Memory B cell (primary cell): Measurements from ENCODE around the gene ZNF846.
A peak's percentile ranks its signal among the peaks of the same experiment; 100 is the strongest.
"Not testable (repeated sequence)": the region's sequence is repeated elsewhere in the genome, so short reads cannot be mapped to it uniquely, and the experiment has no call there.

Source experiments
- ATAC-seq: fragments of 150-1000 bp; cut with Tn5 transposase; 2 replicates; pipeline ENCODE4 v1.10.0; 2021; ENCODE audit warnings: low read depth, mild to moderate bottlenecking, moderate library complexity
- DNase-seq, 2 donors: peaks; one replicate each; pipeline ENCODE4 v3.0.0; 2022; ENCODE audit warnings: low spot score in 2 of 2
- H3K27ac Mint-ChIP-seq: one replicate; pipeline ENCODE4 v1.8.0; 2022; ENCODE audit warnings: mild to moderate bottlenecking, moderate library complexity, mixed read lengths
- H3K27me3 Mint-ChIP-seq: one replicate; pipeline ENCODE4 v1.8.0; 2022; ENCODE audit warnings: mixed read lengths
- H3K36me3 Mint-ChIP-seq: one replicate; pipeline ENCODE4 v1.8.0; 2022; ENCODE audit warnings: mild to moderate bottlenecking, mixed read lengths
- H3K4me1 Mint-ChIP-seq: one replicate; pipeline ENCODE4 v1.8.0; 2022; ENCODE audit warnings: mixed read lengths
- H3K4me3 Mint-ChIP-seq: one replicate; pipeline ENCODE4 v1.8.0; 2022; ENCODE audit warnings: mild to moderate bottlenecking, moderate library complexity, mixed read lengths
- H3K9me3 Mint-ChIP-seq: one replicate; pipeline ENCODE4 v1.8.0; 2022; ENCODE audit warnings: mixed read lengths

The ZNF846 gene

DNA sequence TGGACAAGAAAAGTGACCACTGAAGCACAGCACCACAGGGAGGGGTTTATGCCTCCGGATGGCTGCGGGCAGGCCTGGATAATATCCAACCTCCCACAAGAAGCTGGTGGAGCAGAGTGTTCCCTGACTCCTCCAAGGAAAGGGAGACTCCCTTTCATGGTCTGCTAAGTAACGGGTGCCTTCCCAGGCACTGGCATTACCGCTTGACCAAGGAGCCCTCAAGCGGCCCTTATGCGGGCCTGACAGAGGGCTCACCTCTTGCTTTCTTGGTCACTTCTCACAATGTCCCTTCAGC, 22.5 kb upstream of the ZNF846 start:
- ATAC-seq, DNase-seq: not testable (repeated sequence)

DNA sequence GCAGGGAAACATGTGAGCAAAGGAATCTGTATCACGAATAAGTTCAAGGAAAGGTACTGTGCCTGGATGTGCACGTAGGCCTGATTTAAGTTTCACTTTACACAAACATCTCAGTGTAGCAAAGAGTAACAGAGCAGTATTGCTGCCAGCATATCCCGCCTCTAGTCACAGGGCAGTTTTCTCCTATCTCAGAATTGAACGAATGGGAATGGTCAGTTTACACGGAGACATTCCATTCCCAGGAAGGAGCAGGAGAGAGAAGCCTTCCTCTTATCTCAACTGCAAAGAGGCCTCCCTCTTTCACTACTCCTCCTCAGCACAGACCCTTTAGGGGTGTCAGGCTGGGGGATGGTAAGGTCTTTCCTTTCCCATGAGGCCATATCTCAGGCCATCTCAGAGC, 21.0 kb upstream of the ZNF846 start:
- H3K27me3 Mint-ChIP-seq, DNase-seq, ATAC-seq, H3K36me3 Mint-ChIP-seq, H3K9me3 Mint-ChIP-seq, H3K27ac Mint-ChIP-seq, H3K4me3 Mint-ChIP-seq: not testable (repeated sequence)
- peaks cover 24% of the 10 kb centered on the region for H3K4me1 Mint-ChIP-seq

More for the DNA sequence above, 22.5 kb upstream of the ZNF846 start:
- H3K4me1 Mint-ChIP-seq: peaks cover 19% of the 10 kb centered on the region
- not testable (repeated sequence) for H3K4me3 Mint-ChIP-seq, H3K9me3 Mint-ChIP-seq, H3K27ac Mint-ChIP-seq, H3K27me3 Mint-ChIP-seq, H3K36me3 Mint-ChIP-seq

DNA sequence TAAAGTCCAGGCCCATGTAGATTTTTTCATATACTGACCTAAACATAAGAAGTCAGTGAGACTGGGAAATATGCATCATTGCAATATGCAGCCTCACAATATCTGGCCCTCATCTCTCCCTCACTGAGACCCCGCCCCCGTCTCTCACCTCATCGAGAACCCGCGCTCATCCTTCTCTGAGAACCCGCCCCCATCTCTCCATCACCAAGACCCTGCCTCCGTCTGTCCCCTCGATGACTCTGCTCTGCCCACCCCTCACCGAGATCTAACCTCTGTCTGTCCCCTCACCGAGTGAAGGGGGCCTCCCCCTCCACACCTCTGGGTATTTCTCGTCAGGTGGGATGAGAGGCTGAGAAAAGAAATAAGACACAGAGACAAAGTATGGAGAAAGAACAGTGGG, 20.5 kb upstream of the ZNF846 start:
- H3K4me1 Mint-ChIP-seq: peaks cover 24% of the 10 kb centered on the region
- ATAC-seq: no peak
- H3K9me3 Mint-ChIP-seq: peaks cover 2% of the 10 kb centered on the region
- no peak overlapping the region for H3K27ac Mint-ChIP-seq
- H3K27me3 Mint-ChIP-seq: no peaks in the 10 kb centered on the region
- H3K36me3 Mint-ChIP-seq: no peaks in the 10 kb centered on the region
- DNase-seq: no peak
- peak overlapping the region; percentile 3 for H3K4me3 Mint-ChIP-seq

GRCh38 chr19:9788604-9789003, 20.1 kb upstream of the ZNF846 start:
- H3K4me1 Mint-ChIP-seq: peaks cover 24% of the 10 kb centered on the region
- DNase-seq, H3K4me3 Mint-ChIP-seq, ATAC-seq, H3K27me3 Mint-ChIP-seq, H3K36me3 Mint-ChIP-seq, H3K9me3 Mint-ChIP-seq, H3K27ac Mint-ChIP-seq: not testable (repeated sequence)

DNA sequence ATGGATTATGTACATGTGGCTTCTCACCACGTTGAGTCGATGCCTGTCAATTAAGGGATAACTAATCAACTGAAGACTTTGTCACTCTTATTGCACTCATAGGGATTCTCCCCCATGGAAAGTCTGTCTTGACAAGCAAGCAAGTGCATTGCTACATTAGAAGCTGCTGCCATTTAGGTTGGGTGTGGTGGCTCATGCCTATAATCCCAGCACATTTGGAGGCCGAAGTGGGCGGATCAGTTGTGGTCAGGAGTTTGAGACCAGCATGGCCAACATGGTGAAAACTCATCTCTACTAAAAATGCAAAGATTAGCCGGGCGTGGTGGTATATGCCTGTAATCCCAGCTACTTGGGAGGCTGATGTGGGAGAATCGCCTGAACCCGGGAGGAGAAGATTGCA, 18.3 kb upstream of the ZNF846 start:
- H3K9me3 Mint-ChIP-seq: peaks cover 2% of the 10 kb centered on the region
- H3K36me3 Mint-ChIP-seq: peaks cover 5% of the 10 kb centered on the region
- H3K27ac Mint-ChIP-seq: no peak overlapping the region

DNA sequence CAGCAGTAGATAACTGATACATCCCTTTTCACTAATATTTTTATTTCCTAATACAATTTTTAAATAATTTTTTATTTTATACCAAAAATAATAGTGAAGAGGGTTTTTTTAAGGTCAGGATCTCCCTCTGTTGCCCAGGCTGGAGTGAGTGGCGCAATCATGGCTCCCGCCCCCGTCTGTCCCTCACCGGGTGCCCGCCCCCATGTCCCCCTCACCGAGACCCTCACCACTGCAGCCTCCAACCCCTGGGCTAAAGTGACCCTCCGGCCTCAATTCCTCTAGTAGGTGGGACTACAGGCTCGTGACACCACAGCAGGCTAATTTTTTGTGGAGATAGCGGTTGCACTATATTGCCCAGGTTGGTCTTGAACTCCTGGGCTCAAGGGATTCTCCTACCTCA, 17.8 kb upstream of the ZNF846 start:
- H3K27ac Mint-ChIP-seq: peak overlapping the region; percentile 93
- DNase-seq (no peak), ATAC-seq (no peak)
- peaks cover 5% of the 10 kb centered on the region for H3K36me3 Mint-ChIP-seq
- H3K4me3 Mint-ChIP-seq: peak overlapping the region; percentile 89
- H3K27me3 Mint-ChIP-seq: no peaks in the 10 kb centered on the region
- peaks cover 13% of the 10 kb centered on the region for H3K4me1 Mint-ChIP-seq
- peaks cover 2% of the 10 kb centered on the region for H3K9me3 Mint-ChIP-seq

More for the DNA sequence above, 18.3 kb upstream of the ZNF846 start:
- peaks cover 16% of the 10 kb centered on the region for H3K4me1 Mint-ChIP-seq
- DNase-seq (no peak), ATAC-seq (no peak)
- peak overlapping the region; percentile 82 for H3K4me3 Mint-ChIP-seq
- H3K27me3 Mint-ChIP-seq: no peaks in the 10 kb centered on the region

GRCh38 chr19:9785367-9786331, 17.1 kb upstream of the ZNF846 start:
- Mint-ChIP-seq H3K27ac (peak overlapping the region; percentile 93), H3K36me3 (peaks cover 9% of the 10 kb centered on the region), H3K9me3 (peaks cover 2% of the 10 kb centered on the region), H3K4me3 (peak overlapping the region; percentile 89), H3K27me3 (no peaks in the 10 kb centered on the region), H3K4me1 (peaks cover 13% of the 10 kb centered on the region)
- ATAC-seq: peak; percentile 80
- peak; percentile 89 to 90 for DNase-seq

GRCh38 chr19:9784163-9784496, 15.6 kb upstream of the ZNF846 start:
- H3K4me3 Mint-ChIP-seq: peak overlapping the region; percentile 49
- not testable (repeated sequence) for ATAC-seq, H3K4me1 Mint-ChIP-seq, H3K27ac Mint-ChIP-seq, H3K27me3 Mint-ChIP-seq, DNase-seq, H3K9me3 Mint-ChIP-seq, H3K36me3 Mint-ChIP-seq

DNA sequence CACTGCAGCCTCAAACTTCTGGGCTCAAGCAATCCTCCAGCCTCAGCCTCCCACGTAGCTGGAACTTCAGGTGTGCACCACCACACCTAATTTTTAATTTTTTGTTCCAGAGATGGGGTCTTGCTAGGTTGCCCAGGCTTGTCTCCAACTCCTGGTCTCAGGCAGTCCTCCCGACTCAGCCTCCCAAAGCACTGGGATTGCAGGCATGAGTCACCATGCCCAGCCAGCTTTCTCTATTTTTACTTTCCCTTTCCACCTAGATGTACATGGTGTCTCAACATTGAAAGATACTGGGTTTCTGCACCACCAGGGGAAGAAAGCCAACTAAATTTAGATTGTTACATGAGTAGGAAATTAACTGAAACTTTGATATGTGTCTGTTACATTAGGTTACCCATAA, 13.8 kb upstream of the ZNF846 start:
- peaks cover 14% of the 10 kb centered on the region for H3K36me3 Mint-ChIP-seq
- H3K4me3 Mint-ChIP-seq: no peak overlapping the region
- peaks cover 3% of the 10 kb centered on the region for H3K9me3 Mint-ChIP-seq
- H3K27ac Mint-ChIP-seq: no peak overlapping the region
- H3K4me1 Mint-ChIP-seq: peaks cover 8% of the 10 kb centered on the region
- ATAC-seq (no peak), DNase-seq (no peak)
- no peaks in the 10 kb centered on the region for H3K27me3 Mint-ChIP-seq

DNA sequence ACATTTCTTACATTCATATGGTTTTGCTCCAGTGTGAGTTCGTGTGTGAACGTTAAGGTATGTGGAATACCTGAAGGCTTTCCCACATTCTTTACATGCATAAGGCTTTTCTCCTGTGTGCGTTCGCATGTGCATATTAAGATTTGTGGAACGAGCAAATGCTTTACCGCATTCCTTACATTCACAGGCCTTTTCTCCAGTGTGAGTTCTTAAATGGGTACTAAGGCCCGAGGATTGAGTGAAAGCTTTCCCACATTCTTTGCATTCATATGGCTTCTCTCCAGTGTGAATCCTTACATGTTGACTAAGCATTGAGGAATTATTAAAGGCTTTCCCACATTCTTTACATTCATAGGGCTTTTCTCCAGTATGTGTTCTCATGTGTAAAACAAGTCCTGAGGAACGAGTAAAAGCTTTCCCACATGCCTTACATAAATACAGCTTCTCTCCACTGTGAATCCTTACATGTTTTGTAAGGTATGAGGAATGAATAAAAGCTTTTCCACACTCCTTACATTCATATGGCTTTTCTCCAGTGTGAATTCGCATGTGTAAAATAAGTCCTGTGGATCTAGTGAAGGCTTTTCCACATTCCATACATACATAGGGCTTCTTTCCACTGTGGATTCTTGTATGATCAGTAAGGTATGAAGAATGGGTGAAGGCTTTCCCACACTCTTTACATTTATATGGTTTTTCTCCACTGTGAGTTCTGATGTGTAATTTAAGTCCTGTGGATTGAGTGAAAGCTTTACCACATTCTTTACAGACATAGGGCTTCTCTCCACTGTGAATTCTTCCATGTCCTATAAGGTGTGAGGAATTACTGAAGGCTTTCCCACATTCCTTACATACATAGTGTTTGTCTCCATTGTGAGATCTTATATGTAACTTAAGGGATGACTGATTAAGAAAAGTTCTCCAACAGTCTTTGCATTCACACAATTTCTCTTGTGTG, 10.7 kb downstream of the ZNF846 start:
- no peak for ATAC-seq

DNA sequence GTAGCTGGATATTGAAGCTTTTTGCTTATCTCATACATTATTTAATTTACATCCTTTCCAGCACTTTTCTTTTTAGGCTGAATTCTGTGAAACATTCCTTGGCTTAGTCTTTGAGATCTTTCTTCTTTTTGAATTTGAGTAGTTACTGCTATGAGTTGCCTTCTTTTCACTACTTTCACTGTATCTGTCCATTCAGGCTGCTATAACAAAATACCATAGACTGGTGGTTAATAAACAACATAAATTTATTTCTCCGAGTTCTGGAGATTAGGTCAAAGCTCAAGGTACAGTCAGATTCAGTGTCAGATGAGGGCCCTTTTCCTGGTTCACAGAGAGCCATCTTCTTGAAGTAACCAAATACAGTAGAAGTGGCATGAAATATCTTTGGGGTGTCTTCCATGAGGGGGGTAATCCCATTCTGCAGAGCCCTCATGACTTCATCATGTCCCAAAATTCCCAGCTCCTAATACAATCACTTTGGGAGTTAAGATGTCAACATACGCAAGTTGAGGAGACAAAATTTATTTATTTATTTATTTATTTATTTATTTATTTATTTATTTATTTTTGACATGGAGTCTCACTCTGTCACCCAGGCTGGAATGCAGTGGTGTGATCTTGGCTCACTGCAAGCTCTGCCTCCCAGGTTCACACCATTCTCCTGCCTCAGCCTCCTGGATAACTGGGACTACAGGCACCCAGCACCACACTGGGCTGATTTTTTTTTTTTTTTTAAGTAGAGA, 15.7 kb downstream of the ZNF846 start:
- H3K9me3 Mint-ChIP-seq: peaks cover 13% of the 10 kb centered on the region
- no peak overlapping the region for H3K4me3 Mint-ChIP-seq
- H3K27ac Mint-ChIP-seq: no peak overlapping the region

More for the DNA sequence above, 10.7 kb downstream of the ZNF846 start:
- peaks cover 28% of the 10 kb centered on the region for H3K36me3 Mint-ChIP-seq
- H3K27ac Mint-ChIP-seq: no peak overlapping the region
- H3K9me3 Mint-ChIP-seq: peaks cover 6% of the 10 kb centered on the region
- no peaks in the 10 kb centered on the region for H3K27me3 Mint-ChIP-seq
- no peak overlapping the region for H3K4me3 Mint-ChIP-seq
- no peak for DNase-seq
- H3K4me1 Mint-ChIP-seq: no peaks in the 10 kb centered on the region

GRCh38 chr19:9751446-9751845, 17.1 kb downstream of the ZNF846 start:
- Mint-ChIP-seq H3K27ac (no peak overlapping the region), H3K27me3 (no peaks in the 10 kb centered on the region), H3K36me3 (peaks cover 11% of the 10 kb centered on the region), H3K4me3 (no peak overlapping the region), H3K4me1 (no peaks in the 10 kb centered on the region), H3K9me3 (peaks cover 13% of the 10 kb centered on the region)
- ATAC-seq (no peak), DNase-seq (no peak)

More for the DNA sequence above, 15.7 kb downstream of the ZNF846 start:
- no peaks in the 10 kb centered on the region for H3K4me1 Mint-ChIP-seq
- DNase-seq: no peak
- H3K36me3 Mint-ChIP-seq: peaks cover 15% of the 10 kb centered on the region
- no peak for ATAC-seq
- H3K27me3 Mint-ChIP-seq: no peaks in the 10 kb centered on the region

DNA sequence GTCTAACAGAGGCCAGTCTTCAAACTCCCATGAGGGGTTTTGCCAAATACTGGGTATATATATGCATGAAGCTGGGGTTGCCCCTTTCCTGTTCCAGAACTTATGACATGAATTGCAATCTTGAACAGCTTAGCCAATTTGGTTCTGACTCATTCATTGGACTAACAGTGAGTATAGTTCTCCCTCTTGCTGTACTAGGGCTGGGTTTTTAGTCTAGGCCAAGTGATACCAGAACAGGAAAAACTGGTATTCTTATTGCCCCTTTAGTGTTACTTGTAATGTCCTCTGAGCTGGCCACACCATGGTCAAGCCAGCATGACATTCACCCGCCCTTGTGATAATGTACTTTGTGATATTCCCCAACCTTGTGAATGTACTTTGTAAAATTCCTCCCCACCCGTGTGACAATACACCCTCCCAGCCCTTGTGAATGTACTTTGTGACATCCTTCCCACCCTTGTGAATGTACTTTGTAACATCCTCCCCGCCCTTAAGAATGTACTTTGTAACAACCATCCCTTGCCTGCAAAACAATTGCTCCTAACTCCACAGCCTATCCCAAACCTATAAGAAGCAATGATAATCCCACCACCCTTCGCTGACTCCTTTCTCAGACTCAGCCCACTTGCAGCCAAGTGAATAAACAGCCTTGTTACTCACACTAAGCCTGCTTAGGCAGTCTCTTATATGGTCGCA, 26.9 kb downstream of the ZNF846 start:
- ATAC-seq (no peak), DNase-seq (no peak)
- Mint-ChIP-seq H3K4me3 (no peak overlapping the region), H3K9me3 (peaks cover 6% of the 10 kb centered on the region), H3K4me1 (no peaks in the 10 kb centered on the region), H3K27me3 (peaks cover 2% of the 10 kb centered on the region), H3K27ac (no peak overlapping the region), H3K36me3 (peaks cover 14% of the 10 kb centered on the region)
